HuH-7.5 (cell line): ENCODE measurements around the gene MEIOSIN.
"Not testable (repeated sequence)": the region's sequence is repeated elsewhere in the genome, so short reads cannot be mapped to it uniquely, and the experiment has no call there.

Experiments
- DNase-seq: peaks from one replicate; pipeline ENCODE4 v3.0.0; 2011; ENCODE audit warnings: low spot score

MEIOSIN gene

GRCh38 chr19:45720065-45720464, 13.2 kb upstream of the MEIOSIN start:
- not testable (repeated sequence) for DNase-seq

- not testable (repeated sequence) for DNase-seq
Observed at GRCh38 chr19:45728683-45729082, 4.6 kb upstream of the MEIOSIN start.

GRCh38 chr19:45729800-45730290, 3.4 kb upstream of the MEIOSIN start:
- DNase-seq: peak; percentile 33

- DNase-seq: peak; percentile 91
Observed at GRCh38 chr19:45730368-45731288, 2.6 kb upstream of the MEIOSIN start, which contains the start of gene FBXO46. Gene FBXO46 (minus strand): TSS chr19:45730896. CDS start chr19:45713495, 17,401 bp downstream.

- DNase-seq: no peak
Observed at GRCh38 chr19:45739498-45740439, 6.5 kb downstream of the MEIOSIN start.

GRCh38 chr19:45742969-45743368, 9.7 kb downstream of the MEIOSIN start:
- DNase-seq: no peak

GRCh38 chr19:45745606-45746005, 12.4 kb downstream of the MEIOSIN start:
- DNase-seq: no peak

GRCh38 chr19:45746866-45747265, 13.6 kb downstream of the MEIOSIN start:
- no peak for DNase-seq

- no peak for DNase-seq
Observed at GRCh38 chr19:45747513-45747912, 14.3 kb downstream of the MEIOSIN start.

- DNase-seq: not testable (repeated sequence)
Observed at GRCh38 chr19:45751483-45751882, 18.2 kb downstream of the MEIOSIN start.

GRCh38 chr19:45752639-45753038, 19.4 kb downstream of the MEIOSIN start:
- no peak for DNase-seq

GRCh38 chr19:45753548-45753947, 20.3 kb downstream of the MEIOSIN start:
- no peak for DNase-seq

GRCh38 chr19:45754323-45754722, 21.1 kb downstream of the MEIOSIN start:
- no peak for DNase-seq

- DNase-seq: no peak
Observed at GRCh38 chr19:45757695-45758094, 24.5 kb downstream of the MEIOSIN start.

- DNase-seq: no peak
Observed at GRCh38 chr19:45758921-45759320, 25.7 kb downstream of the MEIOSIN start.

- DNase-seq: no peak
Observed at GRCh38 chr19:45761714-45762113, 28.5 kb downstream of the MEIOSIN start.

- DNase-seq: no peak
Observed at GRCh38 chr19:45762870-45763631, 29.8 kb downstream of the MEIOSIN start.

- no peak for DNase-seq
Observed at GRCh38 chr19:45763691-45764294, 30.6 kb downstream of the MEIOSIN start.

- DNase-seq: no peak
Observed at GRCh38 chr19:45764475-45764874, 31.2 kb downstream of the MEIOSIN start.

GRCh38 chr19:45764945-45765701, 31.9 kb downstream of the MEIOSIN start:
- DNase-seq: no peak
